ENCODE data around the gene UCK2. TPM values are rescaled to one million over a fixed set of nuclear protein-coding genes. Genes with fewer than 3 reads are reported as not detected.

The UCK2 gene
- total RNA-seq, 1 donor from 2014 or later = 5.9 TPM

DNA sequence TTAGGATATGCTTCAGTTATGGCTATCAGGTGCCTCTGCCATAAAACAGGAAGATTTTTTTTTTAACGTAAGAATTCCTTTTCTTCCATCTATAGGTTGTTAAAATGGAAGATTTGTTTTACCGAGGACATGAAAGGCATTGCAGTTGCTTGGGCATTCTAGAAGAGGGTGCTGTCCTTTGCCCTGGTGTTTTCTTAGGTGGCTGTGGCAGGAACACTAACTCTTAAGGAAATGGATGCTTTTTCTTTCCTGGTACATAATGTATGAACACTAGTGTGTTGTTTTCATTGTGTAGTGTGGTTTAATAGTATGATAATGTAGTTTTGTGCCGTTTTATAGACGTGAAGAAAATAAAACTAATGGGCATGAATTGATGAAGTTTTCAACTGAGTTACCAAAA is 47.2 kb downstream of the UCK2 start:
- intact Hi-C loops (cut with micrococcal nuclease) = no loop called here
- DNase-seq (no peak), ATAC-seq (no peak)

DNA sequence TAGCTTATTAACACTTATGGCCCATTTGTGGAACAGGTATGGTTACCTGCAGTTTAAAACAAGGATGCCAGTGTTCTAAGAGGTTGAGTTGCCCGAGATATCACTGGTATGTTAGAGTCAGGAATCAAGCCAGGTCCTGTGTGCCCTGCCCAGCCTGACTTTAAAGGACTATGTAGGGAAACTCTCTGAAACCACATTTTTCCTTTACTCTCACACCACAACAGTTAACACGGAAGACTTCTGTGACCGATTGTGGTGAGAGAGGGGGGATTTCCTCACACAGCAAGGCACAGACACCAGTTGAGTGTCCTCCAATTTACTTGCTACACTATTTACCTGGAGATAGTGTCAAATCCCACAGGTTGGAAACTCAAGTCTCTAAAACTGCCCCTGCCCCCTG is 47.8 kb downstream of the UCK2 start:
- intact Hi-C loops (cut with micrococcal nuclease) = no loop called here
- DNase-seq (no peak), ATAC-seq (no peak)

DNA sequence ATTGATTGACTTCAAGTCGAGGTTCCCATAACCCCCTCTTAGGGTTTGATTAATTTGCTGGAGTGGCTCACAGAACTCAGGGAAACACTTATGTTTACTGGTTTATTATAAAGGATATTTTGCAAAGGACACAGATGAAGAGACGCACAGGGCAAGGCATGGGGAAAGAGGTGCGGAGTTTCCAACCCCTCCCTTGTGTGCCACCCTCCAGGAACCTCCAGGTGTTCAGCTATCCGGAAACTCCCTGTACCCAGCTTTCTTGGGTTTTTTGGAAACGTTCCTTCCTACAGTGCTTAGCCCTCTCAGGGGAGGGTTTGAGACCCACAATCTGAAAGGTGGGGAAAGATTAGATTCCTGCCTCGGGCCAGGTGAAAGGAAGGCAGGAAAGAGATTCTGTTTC is 48.2 kb downstream of the UCK2 start:
- DNase-seq (no peak), ATAC-seq (no peak)
- intact Hi-C loops (cut with micrococcal nuclease) = no loop called here

DNA sequence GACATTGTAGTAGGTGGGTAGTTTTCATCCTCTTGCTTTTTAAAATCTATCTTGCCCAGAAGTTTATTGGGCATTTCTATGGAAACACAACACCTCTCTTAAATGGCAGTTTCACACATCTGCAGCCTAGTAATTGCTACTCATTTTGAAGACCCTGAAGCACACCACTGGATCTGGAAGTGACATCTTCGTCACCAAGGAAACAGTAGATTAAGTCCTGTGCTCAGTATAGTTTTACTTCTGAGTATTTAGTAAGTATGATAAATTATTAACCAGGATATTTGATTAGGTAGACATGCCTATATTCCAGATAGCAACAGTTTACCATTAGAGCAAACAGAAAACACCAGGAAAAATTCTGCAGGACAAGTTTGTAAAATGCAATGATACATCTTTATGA is 48.7 kb downstream of the UCK2 start:
- intact Hi-C loops (cut with micrococcal nuclease) = no loop called here
- ATAC-seq (no peak), DNase-seq (no peak)

DNA sequence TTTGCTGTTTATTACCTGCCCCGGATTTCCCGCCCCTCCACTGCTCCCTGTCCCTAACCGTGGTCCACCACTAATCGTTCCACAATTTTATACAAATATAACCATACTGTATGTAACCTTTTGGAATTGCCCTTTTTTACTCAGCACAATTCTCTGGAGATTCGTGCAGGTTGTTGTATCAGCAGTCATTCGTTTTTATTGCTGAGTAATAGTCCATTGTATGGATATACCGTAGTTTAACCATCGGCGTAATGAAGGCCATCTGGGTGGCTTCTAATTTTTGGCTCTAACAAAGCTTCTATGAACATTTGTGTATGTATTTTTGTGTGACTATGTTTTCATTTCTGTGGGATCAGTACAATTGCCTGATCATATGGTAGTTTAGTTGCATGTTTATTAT is 50.0 kb downstream of the UCK2 start:
- intact Hi-C loops (cut with micrococcal nuclease) = no loop called here
- DNase-seq = no peak
- no peak for ATAC-seq

DNA sequence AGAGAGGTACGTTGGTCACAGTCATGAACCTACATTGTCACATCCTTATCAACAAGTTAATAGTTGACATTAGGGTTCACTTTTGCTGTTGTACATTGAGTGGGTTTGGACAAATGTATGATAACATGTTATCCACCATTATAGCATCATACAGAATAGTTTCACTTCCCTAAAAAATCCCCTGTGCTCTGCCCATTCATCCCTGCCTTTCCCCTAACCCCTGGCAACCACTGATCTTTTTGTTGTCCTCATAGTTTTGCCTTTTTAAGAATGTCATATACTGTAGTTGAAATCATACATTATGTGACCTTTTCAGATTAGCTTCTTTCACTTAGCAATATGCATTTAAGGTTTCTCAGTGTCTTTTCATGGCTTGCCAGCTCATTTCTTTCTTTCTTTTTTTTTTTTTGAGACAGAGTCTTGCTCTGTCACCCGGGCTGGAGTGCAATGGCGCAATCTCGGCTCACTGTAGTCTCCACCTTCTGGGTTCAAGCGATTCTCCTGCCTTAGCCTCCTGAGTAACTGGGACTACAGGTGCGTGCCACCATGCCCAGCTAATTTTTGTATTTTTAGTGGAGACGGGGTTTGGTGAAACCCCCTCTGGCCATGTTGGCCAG is 50.6 kb downstream of the UCK2 start:
- DNase-seq (no peak), ATAC-seq (no peak)
- intact Hi-C loops (cut with micrococcal nuclease) = no loop called here

DNA sequence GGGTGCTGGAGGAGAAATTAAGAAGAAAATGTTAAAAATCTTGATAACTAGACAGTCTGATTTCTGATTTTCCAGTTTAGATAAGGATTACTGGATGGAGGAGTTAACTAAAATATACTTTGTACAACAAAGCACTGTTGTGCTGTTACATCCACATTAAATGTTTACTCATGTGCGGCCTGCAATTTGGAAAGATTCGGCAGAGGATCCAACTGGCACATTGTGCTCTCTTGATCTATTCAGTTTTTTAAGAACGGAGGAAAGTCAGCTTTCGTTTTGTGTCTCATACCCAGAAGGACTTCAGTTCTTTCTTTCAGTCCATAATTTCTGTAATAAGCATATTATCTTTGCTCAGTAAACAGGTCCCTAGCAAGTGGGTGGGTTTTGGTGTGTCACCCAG is 52.5 kb downstream of the UCK2 start:
- intact Hi-C loops (cut with micrococcal nuclease) = no loop called here
- ATAC-seq (no peak), DNase-seq (no peak)

DNA sequence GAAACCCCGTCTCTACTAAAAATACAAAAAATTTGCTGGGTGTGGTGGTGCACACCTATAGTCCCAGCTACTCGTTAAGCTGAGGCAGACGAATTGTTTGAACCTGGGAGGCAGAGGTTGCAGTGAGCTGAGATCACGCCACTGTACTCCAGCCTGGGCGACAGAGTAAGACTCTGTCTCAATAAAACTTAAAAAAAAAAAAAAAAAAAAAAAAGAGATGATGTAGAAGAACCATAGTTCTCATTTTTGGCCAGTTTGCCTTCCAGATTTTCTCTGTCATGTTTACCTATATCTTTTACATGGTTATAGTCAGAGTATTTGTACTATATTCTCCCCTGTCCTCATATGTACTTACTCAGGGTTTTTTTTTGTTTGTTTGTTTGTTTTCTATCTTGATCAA is 53.6 kb downstream of the UCK2 start:
- ATAC-seq = no peak
- intact Hi-C loops (cut with micrococcal nuclease) = no loop called here
- DNase-seq = no peak

DNA sequence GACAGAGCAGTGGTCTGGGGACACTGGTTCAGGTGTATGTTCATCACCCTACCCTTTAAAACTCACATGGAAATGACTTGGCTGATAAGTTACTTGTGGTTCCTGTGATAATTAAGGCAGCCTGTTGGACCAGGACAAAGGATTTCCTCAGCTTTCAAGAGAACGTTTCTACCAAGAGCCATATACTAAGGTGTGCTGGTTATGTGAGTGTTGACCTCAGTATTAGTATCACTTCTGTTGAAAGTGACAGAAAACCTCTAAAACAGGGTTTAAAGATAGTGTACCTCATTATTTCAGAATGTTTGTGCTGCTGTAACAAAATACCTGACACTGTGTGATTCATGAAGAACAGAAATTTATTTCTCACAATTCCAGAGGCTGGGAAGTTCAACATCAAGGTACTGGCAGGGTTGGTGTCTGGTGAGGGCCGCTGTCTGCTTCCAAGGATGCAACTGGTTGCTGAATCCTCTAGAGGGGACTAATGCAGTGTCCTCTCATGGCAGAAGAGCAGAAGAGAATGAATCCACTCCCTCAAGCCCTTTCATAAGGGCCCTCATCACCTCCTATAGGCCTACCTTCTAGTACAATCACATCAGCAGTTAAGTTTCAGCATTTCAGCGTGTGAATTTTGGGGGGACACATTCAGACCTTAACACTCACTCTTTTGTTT is 54.9 kb downstream of the UCK2 start:
- ATAC-seq (no peak), DNase-seq (no peak)
- intact Hi-C loops (cut with micrococcal nuclease) = no loop called here

DNA sequence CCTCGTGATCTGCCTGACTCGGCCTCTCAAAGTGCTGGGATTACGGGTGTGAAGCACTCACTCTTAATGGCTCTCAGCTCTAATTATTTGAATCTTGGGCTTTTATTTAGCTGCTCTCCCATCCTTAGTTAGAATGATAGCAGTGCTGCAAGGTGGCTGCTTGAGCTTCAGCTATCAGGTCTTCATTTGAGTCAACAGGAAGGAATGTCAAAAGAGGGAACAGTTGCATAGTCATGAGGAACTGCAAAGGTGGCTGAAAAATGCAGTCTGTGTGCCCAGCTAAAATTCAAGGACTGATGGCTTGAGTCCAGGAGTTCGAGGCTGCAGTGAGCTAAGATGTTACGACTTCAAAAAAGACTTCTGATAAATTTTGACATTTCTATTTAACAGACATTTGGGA is 55.6 kb downstream of the UCK2 start:
- ATAC-seq (no peak), DNase-seq (no peak)
- intact Hi-C loops (cut with micrococcal nuclease) = no loop called here

DNA sequence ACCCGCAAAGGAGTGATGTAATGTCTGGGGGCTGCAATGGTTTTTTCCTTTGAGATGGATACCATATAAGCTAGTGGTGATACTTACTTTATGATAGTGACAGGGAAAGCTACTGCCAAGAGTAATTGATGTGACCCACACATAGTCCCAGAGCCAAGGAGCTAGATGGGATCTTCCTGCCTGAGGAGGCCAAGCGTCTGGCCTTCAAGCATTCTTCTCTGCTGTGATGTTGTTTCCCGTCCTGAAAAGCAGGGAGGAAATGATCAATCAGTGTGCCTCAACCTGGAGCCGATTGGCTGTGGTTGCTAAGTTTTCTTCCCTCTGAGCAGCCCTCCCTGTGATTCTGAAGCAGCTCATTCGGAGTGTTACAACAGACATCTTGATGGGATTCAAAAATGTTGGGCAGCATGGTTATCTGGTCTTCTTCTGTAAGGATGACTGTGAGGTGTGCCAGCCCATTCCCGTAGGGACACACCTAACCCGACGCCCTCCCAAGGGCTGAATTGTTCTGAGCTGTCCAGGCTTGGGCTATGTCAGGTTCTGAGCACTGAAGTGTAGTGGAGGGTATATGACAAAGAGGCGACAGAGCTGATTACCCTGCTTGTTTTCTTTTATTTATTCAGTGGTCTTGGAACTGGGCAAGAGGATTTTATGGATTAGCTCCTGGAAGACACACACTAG is 56.7 kb downstream of the UCK2 start:
- DNase-seq = no peak

DNA sequence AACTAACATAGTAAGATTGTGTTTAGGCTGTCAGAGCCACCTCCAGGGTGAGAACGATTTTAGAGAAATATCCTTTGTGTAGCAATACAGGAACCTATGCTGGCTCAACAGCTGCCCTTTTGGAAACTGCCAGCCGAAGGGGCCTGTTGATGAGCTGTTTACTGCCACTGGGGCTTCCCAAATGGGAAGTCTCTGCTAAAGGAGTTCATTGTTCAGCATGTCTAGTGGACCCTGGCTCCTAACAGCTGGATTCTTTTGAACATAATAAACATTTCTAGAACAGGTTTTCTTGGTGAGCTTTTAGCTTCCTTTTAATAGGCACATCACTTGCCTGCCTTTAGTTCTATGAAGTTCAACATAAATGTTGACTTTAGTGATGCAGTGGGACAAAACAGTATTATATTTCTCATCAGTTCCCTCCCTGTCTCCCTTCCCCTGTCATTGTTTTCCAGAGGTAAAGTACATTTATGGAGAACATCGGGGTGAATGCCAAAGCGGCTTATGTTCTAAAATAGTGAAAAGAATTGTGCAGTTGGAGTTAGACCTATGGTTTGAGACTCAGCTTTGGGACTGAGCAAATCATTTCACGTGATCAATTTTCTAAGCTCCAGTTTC is 57.4 kb downstream of the UCK2 start:
- DNase-seq (no peak), ATAC-seq (peak; percentile 21)
- intact Hi-C loops (cut with micrococcal nuclease) = no loop called here

More for the DNA sequence above, 56.7 kb downstream of the UCK2 start:
- intact Hi-C loops (cut with micrococcal nuclease) = no loop called here
- ATAC-seq = peak; percentile 48

DNA sequence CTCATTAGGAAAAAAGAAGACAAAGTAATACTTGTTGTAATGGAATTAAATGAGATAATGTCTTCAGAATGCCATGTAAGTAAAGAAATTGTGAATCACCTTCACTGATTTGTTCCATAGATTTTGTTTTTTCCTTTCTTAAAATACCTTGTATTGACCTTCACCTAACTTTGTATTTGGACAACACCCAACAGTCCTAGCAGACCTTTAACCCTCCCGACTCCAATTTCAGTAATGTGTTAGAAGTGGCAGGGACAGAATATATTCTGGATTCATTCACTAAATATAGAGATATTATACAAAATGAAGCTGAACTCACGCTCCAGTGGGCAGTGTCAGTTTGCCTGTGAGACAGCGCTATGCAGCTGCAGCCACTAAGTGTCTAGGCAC is 57.9 kb downstream of the UCK2 start:
- no peak for ATAC-seq
- DNase-seq = no peak
- intact Hi-C loops (cut with micrococcal nuclease) = no loop called here

DNA sequence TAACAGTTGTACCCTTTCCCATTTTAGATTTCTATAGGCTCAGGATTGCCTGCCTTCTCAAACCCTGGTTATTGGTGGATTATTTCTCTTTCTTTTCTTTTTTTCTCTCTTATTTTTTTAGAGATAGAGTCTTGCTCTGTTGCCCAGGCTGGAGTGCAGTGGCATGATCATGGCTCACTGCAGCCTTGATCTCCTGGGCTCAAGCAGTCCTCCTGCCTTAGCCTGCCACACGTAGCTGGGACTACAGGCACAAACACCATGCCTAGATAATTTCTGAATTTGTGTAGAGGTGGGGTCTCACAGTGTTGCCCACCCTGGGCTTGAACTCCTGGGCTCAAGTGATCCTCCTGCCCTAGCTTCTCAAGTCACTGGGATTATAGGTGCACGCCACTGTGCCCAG is 58.8 kb downstream of the UCK2 start:
- ATAC-seq (no peak), DNase-seq (no peak)
- intact Hi-C loops (cut with micrococcal nuclease) = no loop called here

DNA sequence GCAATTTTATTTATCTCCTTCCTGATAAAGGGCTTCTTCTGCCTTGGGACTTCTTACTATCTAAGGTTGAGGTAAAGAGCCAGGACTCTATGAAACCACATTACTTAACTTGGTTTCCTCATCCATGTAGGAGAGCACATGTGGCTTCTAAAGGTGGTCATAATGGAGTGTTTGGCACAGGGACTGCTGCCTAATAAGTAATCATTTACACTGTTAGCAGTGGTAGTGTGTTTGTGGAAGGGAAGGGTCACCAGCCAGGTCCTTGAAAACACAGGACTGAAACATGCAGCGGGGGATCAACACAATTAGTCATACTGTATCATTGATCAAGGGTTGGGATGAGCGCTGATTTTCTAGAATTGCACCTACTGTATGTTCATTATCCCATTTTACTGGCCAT is 59.6 kb downstream of the UCK2 start:
- intact Hi-C loops (cut with micrococcal nuclease) = no loop called here
- DNase-seq = no peak
- ATAC-seq = no peak

DNA sequence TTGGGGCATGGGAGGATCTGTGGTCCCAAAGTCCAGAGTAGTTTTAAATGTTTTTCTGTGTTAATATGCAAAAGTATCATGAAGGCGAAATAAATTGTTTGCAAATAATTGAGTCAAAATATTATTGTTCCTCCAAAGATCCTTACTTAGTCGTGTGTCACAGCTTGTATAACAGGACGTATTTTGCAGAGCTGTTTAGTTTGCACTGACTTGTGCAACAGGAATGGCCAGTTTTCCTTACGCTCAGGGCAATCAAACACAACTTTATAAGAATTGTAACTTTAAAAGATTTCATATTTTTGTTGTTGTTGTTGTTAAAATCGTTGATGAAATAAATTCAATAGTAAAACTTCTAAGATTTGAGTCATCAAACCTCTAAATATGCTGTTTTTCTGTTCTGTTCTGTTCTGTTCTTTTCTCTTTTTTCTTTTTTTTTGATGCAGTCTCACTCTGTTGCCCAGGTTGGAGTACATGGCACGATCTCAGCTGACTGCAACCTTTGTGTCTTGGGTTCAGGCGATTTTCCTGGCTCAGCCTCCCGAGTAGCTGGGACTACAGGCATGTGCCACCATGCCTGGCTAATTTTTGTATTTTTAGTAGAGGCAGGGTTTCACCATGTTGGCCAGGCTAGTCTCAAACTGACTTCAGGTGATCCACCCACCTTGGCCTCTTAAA is 60.6 kb downstream of the UCK2 start:
- no peak for ATAC-seq

DNA sequence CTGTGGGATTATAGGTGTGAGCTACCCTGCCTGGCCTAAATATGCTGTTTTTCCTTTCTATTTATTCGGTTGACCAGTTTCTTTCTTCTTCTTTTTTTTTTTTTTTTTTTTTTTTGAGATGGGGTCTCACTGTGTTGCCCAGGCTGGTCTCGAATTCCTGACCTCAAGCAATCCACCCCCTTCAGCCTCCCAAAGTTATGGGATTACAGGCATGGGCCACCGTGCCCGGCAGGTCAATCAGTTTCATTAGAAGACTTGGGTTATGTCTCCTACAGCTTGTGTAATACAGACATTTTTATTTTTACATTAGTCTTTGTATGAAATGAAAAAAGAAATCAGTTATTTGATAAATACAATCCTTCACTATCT is 61.1 kb downstream of the UCK2 start:
- intact Hi-C loops (cut with micrococcal nuclease) = no loop called here
- no peak for ATAC-seq
- no peak for DNase-seq

More for the DNA sequence above, 60.6 kb downstream of the UCK2 start:
- no peak for DNase-seq
- intact Hi-C loops (cut with micrococcal nuclease) = no loop called here

DNA sequence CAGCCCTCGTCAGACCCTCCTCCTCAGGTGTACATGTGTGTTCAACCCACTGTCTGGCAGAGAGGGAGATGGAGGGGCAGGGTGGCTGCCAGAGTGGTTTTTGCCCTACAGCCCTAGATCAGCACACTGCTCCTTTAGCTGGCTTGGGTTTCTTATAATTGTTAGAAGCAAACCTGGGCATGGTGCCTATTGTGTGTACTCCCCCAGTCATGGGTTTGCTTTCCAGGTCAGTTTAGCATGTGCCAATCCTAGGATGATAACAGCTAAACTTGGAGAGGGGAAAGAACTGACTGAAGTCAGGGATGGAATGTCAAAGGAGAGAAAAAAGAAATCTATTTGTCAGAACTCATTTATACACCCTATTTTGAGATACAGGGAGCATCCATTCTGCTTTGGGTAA is 63.3 kb downstream of the UCK2 start:
- intact Hi-C loops (cut with micrococcal nuclease) = no loop called here
- DNase-seq = no peak
- peak; percentile 90 for ATAC-seq

DNA sequence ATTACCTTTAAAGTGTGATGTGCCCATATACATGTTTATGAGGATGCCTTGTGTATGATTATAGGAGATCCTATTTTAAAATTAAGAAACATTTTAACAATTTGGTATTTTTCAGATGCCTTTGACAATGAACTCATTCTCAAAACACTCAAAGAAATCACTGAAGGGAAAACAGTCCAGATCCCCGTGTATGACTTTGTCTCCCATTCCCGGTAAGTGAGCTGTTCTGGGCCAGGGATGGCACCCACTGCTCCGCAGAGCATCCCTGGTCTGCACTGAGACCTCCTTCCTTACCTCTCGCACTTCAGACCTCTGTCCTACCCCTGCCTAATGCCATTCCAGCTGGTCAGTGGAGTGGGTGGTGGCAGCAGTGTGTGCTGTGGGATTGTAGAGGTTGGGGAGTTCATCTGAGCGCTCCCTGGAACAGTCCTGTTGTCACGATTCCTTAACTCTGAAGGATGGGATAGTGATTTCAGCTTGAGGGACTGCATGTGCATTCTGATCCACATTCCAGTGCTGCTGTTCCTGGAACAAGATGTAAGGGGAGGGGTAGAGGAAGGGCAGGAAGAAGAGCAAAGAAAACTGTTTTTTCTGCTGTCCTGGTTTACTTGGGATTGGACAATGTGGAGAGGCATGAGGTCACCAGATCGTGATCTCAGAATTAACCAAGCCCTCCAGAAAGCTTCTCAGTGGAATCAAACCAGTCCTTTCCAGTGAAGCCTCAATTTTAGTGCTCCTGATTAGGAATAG is 63.9 kb downstream of the UCK2 start:
- intact Hi-C loops (cut with micrococcal nuclease) = no loop called here
- ATAC-seq (no peak), DNase-seq (no peak)

Data from left ventricle myocardium superior (tissue), 1 donor.